WTC11 (cell line): ENCODE results near the gene RASGRF1. TPM values are rescaled to one million over a fixed set of nuclear protein-coding genes. Genes with fewer than 3 reads are reported as not detected.

Experiments used
- ATAC-seq: fragments of 200-7000 bp; cut with Tn5 transposase; 2 replicates; pipeline ENCODE4 v1.10.0; 2021; ENCODE audit warnings: mild to moderate bottlenecking, moderate library complexity
- CTCF ChIA-PET: fragments of 300-600 bp; sonication (Branson Sonifier 250); formaldehyde crosslinking; loops from one replicate; lab custom pipeline; 2021; ENCODE audit warnings: antibody characterized with exemption; lab: Charles Lee
- POLR2A ChIA-PET: fragments of 350-600 bp; sonication (Branson Sonifier 250); formaldehyde crosslinking; loops from one replicate; lab custom pipeline; 2021; ENCODE audit warnings: antibody characterized with exemption; lab: Charles Lee
- DNase-seq: peaks from one replicate; pipeline ENCODE4 v3.0.0; 2021; ENCODE audit warnings: low spot score
- H3K27ac Mint-ChIP-seq: 2 replicates; pipeline ENCODE4 v1.8.0; 2021; ENCODE audit warnings: mixed read lengths
- H3K27me3 Mint-ChIP-seq: 2 replicates; pipeline ENCODE4 v1.8.0; 2021; ENCODE audit warnings: low read depth, mild to moderate bottlenecking, moderate library complexity, mixed read lengths
- H3K36me3 Mint-ChIP-seq: 2 replicates; pipeline ENCODE4 v1.8.0; 2021; ENCODE audit warnings: mixed read lengths
- H3K4me1 Mint-ChIP-seq: 2 replicates; pipeline ENCODE4 v1.8.0; 2022; ENCODE audit warnings: mixed read lengths
- H3K4me3 Mint-ChIP-seq: 2 replicates; pipeline ENCODE4 v1.8.0; 2021; ENCODE audit warnings: mild to moderate bottlenecking, moderate library complexity, mixed read lengths
- H3K9me3 Mint-ChIP-seq: 2 replicates; pipeline ENCODE4 v1.8.0; 2021; ENCODE audit warnings: mixed read lengths
- CREB1 ChIP-seq: sonication (generic); formaldehyde crosslinking; IDR thresholded peaks from 2 replicates; pipeline ENCODE4 v1.8.0; 2023; ENCODE audit warnings: mild to moderate bottlenecking, missing genetic modification reagents
- CREM ChIP-seq: sonication (generic); formaldehyde crosslinking; IDR thresholded peaks from 2 replicates; pipeline ENCODE4 v1.8.1; 2022; ENCODE audit warnings: mild to moderate bottlenecking, missing genetic modification reagents, moderate library complexity
- EMX1 ChIP-seq: fragments of 250-450 bp; sonication (Bioruptor Pico); IDR thresholded peaks from 2 replicates; pipeline ENCODE4 v1.8.0; 2021; ENCODE audit warnings: mild to moderate bottlenecking
- GTF2I ChIP-seq: fragments of 250-450 bp; sonication (Bioruptor Pico); conservative IDR thresholded peaks from 2 replicates; pipeline ENCODE4 v1.4.0; 2021; ENCODE audit warnings: mild to moderate bottlenecking
- HMGA2 ChIP-seq: fragments of 250-450 bp; sonication (Bioruptor Pico); IDR thresholded peaks from 2 replicates; pipeline ENCODE4 v1.4.0; 2021; ENCODE audit warnings: mild to moderate bottlenecking, moderate library complexity
- JAZF1 ChIP-seq: fragments of 250-450 bp; sonication (Bioruptor Pico); IDR thresholded peaks from 2 replicates; pipeline ENCODE4 v1.9.0; 2021; ENCODE audit warnings: moderate library complexity, mild to moderate bottlenecking, inconsistent platforms
- JUN ChIP-seq: sonication (generic); formaldehyde crosslinking; IDR thresholded peaks from 2 replicates; pipeline ENCODE4 v1.8.0; 2023; ENCODE audit warnings: mild to moderate bottlenecking, missing genetic modification reagents
- MAX ChIP-seq: sonication (generic); formaldehyde crosslinking; IDR thresholded peaks from 2 replicates; pipeline ENCODE4 v1.8.0; 2022; ENCODE audit warnings: mild to moderate bottlenecking, missing genetic modification reagents
- NFYB ChIP-seq: sonication (generic); formaldehyde crosslinking; conservative IDR thresholded peaks from 2 replicates; pipeline ENCODE4 v1.8.0; 2022; ENCODE audit warnings: low read depth, missing genetic modification reagents
- OVOL2 ChIP-seq: fragments of 250-450 bp; sonication (Bioruptor Pico); IDR thresholded peaks from 2 replicates; pipeline ENCODE4 v1.9.0; 2021; ENCODE audit warnings: mild to moderate bottlenecking, borderline replicate concordance
- PREB ChIP-seq: sonication (generic); formaldehyde crosslinking; IDR thresholded peaks from 2 replicates; pipeline ENCODE4 v1.8.1; 2022; ENCODE audit warnings: mild to moderate bottlenecking, missing genetic modification reagents, moderate library complexity, borderline replicate concordance
- TEAD4 ChIP-seq: sonication (generic); formaldehyde crosslinking; IDR thresholded peaks from 2 replicates; pipeline ENCODE4 v1.8.0; 2022; ENCODE audit warnings: mild to moderate bottlenecking, missing genetic modification reagents
- USF2 ChIP-seq: sonication (generic); formaldehyde crosslinking; IDR thresholded peaks from 2 replicates; pipeline ENCODE4 v1.8.1; 2023; ENCODE audit warnings: mild to moderate bottlenecking, missing genetic modification reagents, moderate library complexity
- ZBTB43 ChIP-seq: sonication (generic); formaldehyde crosslinking; IDR thresholded peaks from 2 replicates; pipeline ENCODE4 v1.8.1; 2023; ENCODE audit warnings: mild to moderate bottlenecking, missing genetic modification reagents
- ZNF121 ChIP-seq: sonication (generic); formaldehyde crosslinking; IDR thresholded peaks from 2 replicates; pipeline ENCODE4 v1.8.0; 2023; ENCODE audit warnings: missing genetic modification reagents
- ZNF232 ChIP-seq: sonication (generic); formaldehyde crosslinking; IDR thresholded peaks from 2 replicates; pipeline ENCODE4 v1.8.0; 2022; ENCODE audit warnings: mild to moderate bottlenecking, missing genetic modification reagents
- ZNF396 ChIP-seq: fragments of 250-450 bp; sonication (Bioruptor Pico); IDR thresholded peaks from 2 replicates; pipeline ENCODE4 v1.8.0; 2021; ENCODE audit warnings: mild to moderate bottlenecking, moderate library complexity, borderline replicate concordance
- ZNF532 ChIP-seq: fragments of 250-450 bp; sonication (Bioruptor Pico); IDR thresholded peaks from 2 replicates; pipeline ENCODE4 v1.9.0; 2021; ENCODE audit warnings: mild to moderate bottlenecking, borderline replicate concordance
- ZSCAN18 ChIP-seq: fragments of 250-450 bp; sonication (Bioruptor Pico); IDR thresholded peaks from 2 replicates; pipeline ENCODE4 v2.1.2; 2022; ENCODE audit warnings: mild to moderate bottlenecking, moderate library complexity
- total RNA-seq: library from RNA; stranded (reverse); gene quantifications from 3 replicates; pipeline ENCODE4 v1.2.3, GENCODE V29; 2021

RASGRF1 gene
- total RNA-seq, 1 experiment from 2014 or later, result 0.85 TPM

GRCh38 chr15:78921940-78922339, 168.6 kb downstream of the RASGRF1 start:
- Mint-ChIP-seq H3K4me1 (no peaks in the 10 kb centered on the region), H3K9me3 (no peaks in the 10 kb centered on the region), H3K27ac (no peak overlapping the region), H3K27me3 (no peaks in the 10 kb centered on the region), H3K4me3 (no peak overlapping the region), H3K36me3 (peaks cover 38% of the 10 kb centered on the region)
- POLR2A ChIA-PET, result interaction anchor here (1.1 kb wide), 1 partner anchor 58 kb away, joined by 4 read pairs; no protein-coding TSS in a partner anchor
- DNase-seq (no peak), ATAC-seq (no peak)
- TF ChIP-seq PREB (CRISPR knock-in tag) (no peak), JUN (CRISPR knock-in tag) (no peak), JAZF1 (no peak), HMGA2 (CRISPR knock-in tag) (no peak), ZNF121 (no peak), ZNF396 (no peak), ZSCAN18 (CRISPR knock-in tag) (no peak), EMX1 (CRISPR knock-in tag) (no peak), ZNF232 (CRISPR knock-in tag) (no peak), TEAD4 (CRISPR knock-in tag) (no peak), ZNF532 (no peak)
- CTCF ChIA-PET, result interaction anchor here (1.1 to 2.1 kb wide), 6 partner anchors 12 to 103 kb away, joined by 3 to 8 read pairs (median 6); no protein-coding TSS in a partner anchor

GRCh38 chr15:78921517-78921916, 169.1 kb downstream of the RASGRF1 start:
- no peak for TF ChIP-seq MAX
- no peak for TF ChIP-seq ZNF121
- no peak for TF ChIP-seq ZNF532
- TF ChIP-seq TEAD4 (CRISPR knock-in tag), result no peak
- no peak for TF ChIP-seq NFYB
- no peak for TF ChIP-seq CREB1 (CRISPR knock-in tag)
- TF ChIP-seq ZNF232 (CRISPR knock-in tag), result no peak
- no peak for TF ChIP-seq GTF2I (CRISPR knock-in tag)
- no peak for TF ChIP-seq OVOL2
- TF ChIP-seq USF2, result no peak
- no peak for TF ChIP-seq CREM (CRISPR knock-in tag)
- no peak for TF ChIP-seq EMX1 (CRISPR knock-in tag)
- no peak for TF ChIP-seq ZBTB43
- TF ChIP-seq, all 79 proteins: peak for 0
- Mint-ChIP-seq H3K27me3 (no peaks in the 10 kb centered on the region), H3K4me3 (no peak overlapping the region), H3K9me3 (no peaks in the 10 kb centered on the region), H3K36me3 (peaks cover 41% of the 10 kb centered on the region), H3K4me1 (no peaks in the 10 kb centered on the region), H3K27ac (no peak overlapping the region)
- ChIA-PET POLR2A (interaction anchor here (1.1 kb wide), 1 partner anchor 58 kb away, joined by 4 read pairs; no protein-coding TSS in a partner anchor), CTCF (interaction anchor here (1.0 to 2.1 kb wide), 6 partner anchors 11 to 104 kb away, joined by 3 to 9 read pairs (median 7); no protein-coding TSS in a partner anchor)
- no peak for ATAC-seq
- no peak for DNase-seq
